Upper lobe of left lung (tissue), 4 donors: Measurements from ENCODE around the gene ARPP21.

Experiments used
- EP300 ChIP-seq, 4 donors: sonication (generic); formaldehyde crosslinking; IDR thresholded peaks; one replicate each; pipeline ENCODE4 v1.5.1; 2017; ENCODE audit warnings: antibody characterized with exemption in 4 of 4, control low read depth in 2 of 4
- POLR2A ChIP-seq, 4 donors: fragments of 450-650 bp; IDR thresholded peaks; one replicate each; pipeline ENCODE4 v1.5.1; 2016 to 2017; ENCODE audit warnings: antibody characterized with exemption in 4 of 4, mild to moderate bottlenecking in 2 of 4
- POLR2AphosphoS5 ChIP-seq, 2 donors: sonication (generic); formaldehyde crosslinking; IDR thresholded peaks; one replicate each; pipeline ENCODE4 v1.5.1; 2017; ENCODE audit warnings: antibody characterized with exemption in 2 of 2
- TF ChIP-seq, protein P1 (sequence below), 6 experiments: fragments of 450-650 bp in 4 of 6; fragments of 200-600 bp in 2 of 6; sonication (generic) in 2 of 6; IDR thresholded peaks; one replicate each; pipeline ENCODE4 v1.5.1; 2016 to 2019; ENCODE audit warnings: antibody characterized with exemption in 6 of 6

DNA sequence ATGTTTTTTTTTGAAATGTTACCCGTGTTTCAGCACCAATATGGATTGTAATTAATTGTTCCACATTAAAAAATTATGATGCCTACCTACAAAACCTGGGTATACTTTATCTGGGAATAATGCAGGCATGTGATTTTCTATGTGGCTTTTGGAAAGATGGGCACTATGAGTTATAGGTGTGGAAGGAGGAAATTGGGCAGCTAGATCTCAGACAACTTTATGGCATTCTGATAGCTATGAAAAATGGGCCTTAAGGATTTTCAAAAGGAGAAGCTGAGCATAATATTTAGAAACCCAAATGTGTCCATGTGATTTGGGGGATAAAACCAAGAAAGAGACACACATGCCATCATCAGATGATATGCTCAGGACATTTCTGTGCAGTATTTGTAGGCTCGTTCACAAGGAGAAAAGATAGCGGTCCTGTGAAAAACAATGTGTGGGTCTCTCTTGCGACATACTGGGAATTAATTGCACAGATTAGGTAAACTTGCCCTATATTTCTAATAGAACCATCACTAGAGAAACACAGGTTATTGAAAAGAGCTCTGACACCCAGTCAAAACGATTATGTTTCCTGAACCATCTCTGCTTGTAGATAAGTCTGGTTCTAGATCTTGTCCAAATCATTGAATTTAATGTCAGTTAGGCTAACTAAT, 35.3 kb downstream of the ARPP21 start:
- TF ChIP-seq, protein P1, sequence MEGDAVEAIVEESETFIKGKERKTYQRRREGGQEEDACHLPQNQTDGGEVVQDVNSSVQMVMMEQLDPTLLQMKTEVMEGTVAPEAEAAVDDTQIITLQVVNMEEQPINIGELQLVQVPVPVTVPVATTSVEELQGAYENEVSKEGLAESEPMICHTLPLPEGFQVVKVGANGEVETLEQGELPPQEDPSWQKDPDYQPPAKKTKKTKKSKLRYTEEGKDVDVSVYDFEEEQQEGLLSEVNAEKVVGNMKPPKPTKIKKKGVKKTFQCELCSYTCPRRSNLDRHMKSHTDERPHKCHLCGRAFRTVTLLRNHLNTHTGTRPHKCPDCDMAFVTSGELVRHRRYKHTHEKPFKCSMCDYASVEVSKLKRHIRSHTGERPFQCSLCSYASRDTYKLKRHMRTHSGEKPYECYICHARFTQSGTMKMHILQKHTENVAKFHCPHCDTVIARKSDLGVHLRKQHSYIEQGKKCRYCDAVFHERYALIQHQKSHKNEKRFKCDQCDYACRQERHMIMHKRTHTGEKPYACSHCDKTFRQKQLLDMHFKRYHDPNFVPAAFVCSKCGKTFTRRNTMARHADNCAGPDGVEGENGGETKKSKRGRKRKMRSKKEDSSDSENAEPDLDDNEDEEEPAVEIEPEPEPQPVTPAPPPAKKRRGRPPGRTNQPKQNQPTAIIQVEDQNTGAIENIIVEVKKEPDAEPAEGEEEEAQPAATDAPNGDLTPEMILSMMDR (IDR thresholded peaks at IDR 0.05): no peak
- TF ChIP-seq POLR2A (IDR thresholded peaks at IDR 0.05) (no peak), EP300 (IDR thresholded peaks at IDR 0.05) (no peak), POLR2AphosphoS5 (IDR thresholded peaks at IDR 0.05) (no peak)
